Measurements from ENCODE around the gene NCAM1. TPM values are rescaled to one million over a fixed set of nuclear protein-coding genes. Genes with fewer than 3 reads are reported as not detected.

Gene NCAM1
- total and polyA plus RNA-seq, 2 donors (not counting 3 experiments of a cell fraction or from before 2014, with no cell fraction given), result 0.03 TPM; not detected in 1

GRCh38 chr11:112999520-112999919 lies 38.3 kb downstream of the NCAM1 start:
- H3K9me3 ChIP-seq (replicated peaks; ENCODE audit: control insufficient read depth, insufficient read depth, low read length), result no peaks in the 10 kb centered on the region
- no peaks in the 10 kb centered on the region for H3K79me2 ChIP-seq (ENCODE audit: control insufficient read depth, insufficient read depth, low read length)
- intact Hi-C loops (cut with micrococcal nuclease), result no loop called here
- no peak overlapping the region for H3K9ac ChIP-seq (replicated peaks; ENCODE audit: extremely low read depth, insufficient read depth, low read length)
- H3K4me2 ChIP-seq (ENCODE audit: insufficient read depth, low read length), result no peak overlapping the region
- no peaks in the 10 kb centered on the region for H3K4me1 ChIP-seq (ENCODE audit: control insufficient read depth, extremely low read depth, insufficient read depth, low read length)
- dilution Hi-C loops (cut with MboI; ENCODE audit: extremely low pct_ligation_motif_present, low sequenced_read_pairs), result no loop called here
- no peaks in the 10 kb centered on the region for H3K27me3 ChIP-seq (ENCODE audit: control insufficient read depth in 2 of 2, insufficient read depth in 2 of 2, low read length in 2 of 2)
- no peak for DNase-seq (ENCODE audit: low read depth, low spot score)
- H3K4me3 ChIP-seq (replicated peaks in 1 of 3; ENCODE audit: insufficient read depth in 1 of 3, low read depth in 1 of 3, low read length in 3 of 3), result no peak overlapping the region
- no peaks in the 10 kb centered on the region for H4K20me1 ChIP-seq (replicated peaks; ENCODE audit: control insufficient read depth, extremely low read depth, insufficient read depth, low read length)
- H3K36me3 ChIP-seq (ENCODE audit: control insufficient read depth in 2 of 2, extremely low read depth in 1 of 2, insufficient read depth in 2 of 2, low read length in 2 of 2), result no peaks in the 10 kb centered on the region
- no peak overlapping the region for H3K27ac ChIP-seq (ENCODE audit: insufficient read depth, low read depth, low read length)
- no peak overlapping the region for H2AFZ ChIP-seq (ENCODE audit: low read depth, low read length)
- no peak for FAIRE-seq
- TF ChIP-seq MAX (IDR thresholded peaks at IDR 0.05; ENCODE audit: insufficient read depth, insufficient read length) (no peak), CTCF (IDR thresholded peaks at IDR 0.05; ENCODE audit: extremely low read depth in 1 of 2, insufficient read depth in 1 of 2, low read depth in 1 of 2, low read length in 2 of 2) (no peak), GATA2 (IDR thresholded peaks at IDR 0.05; ENCODE audit: insufficient read depth, insufficient read length, low read depth, low read length) (no peak), MYC (IDR thresholded peaks at IDR 0.05; ENCODE audit: low read depth, low read length) (no peak), EZH2 (IDR thresholded peaks at IDR 0.05; ENCODE audit: borderline replicate concordance, low read depth, low read length, severe bottlenecking) (no peak), POLR2A (IDR thresholded peaks at IDR 0.05; ENCODE audit: low read depth, low read length) (no peak), POLR2AphosphoS5 (IDR thresholded peaks at IDR 0.05; ENCODE audit: insufficient read depth, low read depth, low read length) (no peak), FOS (IDR thresholded peaks at IDR 0.05; ENCODE audit: borderline replicate concordance, insufficient read depth, low read length) (no peak), JUN (IDR thresholded peaks at IDR 0.05; ENCODE audit: borderline replicate concordance, insufficient read depth, insufficient read length, low read depth) (no peak)
- no peaks in the 10 kb centered on the region for H3K9me1 ChIP-seq (replicated peaks; ENCODE audit: control insufficient read depth, extremely low read depth, insufficient read depth, low read length)
- ChIA-PET CTCF (no interaction called here), POLR2A (no interaction called here)
- no TSS peak for BruUV-seq (replicated peaks)

Measured in endothelial cell of umbilical vein (primary cell).